Stromal cell of bone marrow (primary cell): ENCODE data around the gene RPL7L1.
A peak's percentile ranks its signal among the peaks of the same experiment; 100 is the strongest.
"Not testable (repeated sequence)": the region's sequence is repeated elsewhere in the genome, so short reads cannot be mapped to it uniquely, and the experiment has no call there.

ENCODE experiments used
- DNase-seq: peaks from one replicate; pipeline ENCODE4 v3.0.0-alpha.2; 2012; ENCODE audit warnings: low read depth

RPL7L1 gene

DNA sequence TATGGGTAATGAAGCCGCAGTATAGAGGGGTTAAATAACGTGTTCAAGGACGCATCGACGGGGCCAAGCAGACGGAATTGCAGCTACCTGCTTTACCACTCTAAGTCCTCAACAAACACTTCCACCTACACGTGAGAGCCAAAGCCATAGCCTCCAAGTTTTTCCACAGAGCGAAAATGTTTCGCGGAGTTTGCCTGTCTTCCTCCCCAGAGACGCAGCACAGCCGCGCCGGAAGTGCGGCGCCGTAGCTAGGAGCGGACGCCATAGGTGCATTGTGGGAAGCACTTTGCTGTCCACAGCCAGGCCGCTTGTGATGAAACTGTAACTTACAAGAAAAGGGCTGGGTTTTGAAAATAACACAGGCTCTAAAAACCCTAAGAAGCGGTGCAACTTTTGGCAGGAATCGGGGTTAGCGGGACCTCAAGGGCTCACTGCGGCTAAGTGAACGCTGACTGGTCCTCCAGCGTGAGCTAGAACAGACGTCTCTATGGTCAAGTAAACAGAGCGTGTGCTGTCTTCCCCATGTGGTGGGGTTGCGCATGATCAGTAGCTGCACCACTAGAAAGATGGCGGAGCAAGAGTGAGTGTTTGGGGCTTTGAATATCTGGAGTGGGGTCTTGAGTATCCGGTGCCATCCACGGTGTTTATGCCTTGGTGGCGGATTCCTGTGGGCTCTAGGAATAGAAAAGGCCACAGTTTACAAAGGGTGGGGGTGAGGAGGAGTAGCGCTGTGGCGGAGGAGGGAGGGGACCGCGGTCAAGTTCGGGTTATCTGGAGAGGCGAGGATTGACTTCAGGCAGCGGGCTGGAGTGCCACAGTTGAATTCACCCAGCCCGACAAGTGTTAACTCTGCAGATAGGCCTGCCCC, at the start of gene RPL7L1:
TSS of gene RPL7L1 (plus strand) at position 245 of the 868 bp plus-strand sequence. CDS start at position 540, 295 bp downstream.
- peak; percentile 84 for DNase-seq

DNA sequence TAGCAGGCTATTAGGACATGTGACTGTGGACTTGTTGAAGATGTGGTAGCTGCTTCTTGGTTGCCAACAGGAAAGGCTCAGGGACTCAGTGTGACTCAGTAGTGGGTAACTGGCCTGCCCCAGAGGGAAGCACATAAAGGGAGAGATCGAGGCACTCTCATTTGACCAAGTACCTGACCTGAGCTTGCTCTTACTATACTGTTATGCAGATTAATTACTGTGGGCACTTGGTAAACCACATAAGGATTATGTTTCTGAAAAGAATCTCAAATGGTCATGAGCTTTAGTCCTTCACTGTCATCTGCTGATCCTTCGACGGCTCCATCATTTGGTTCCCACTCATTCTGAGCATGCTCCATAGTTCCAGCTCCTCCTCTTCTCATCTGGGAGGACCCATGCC, 48.2 kb upstream of the RPL7L1 start:
- DNase-seq, result no peak

DNA sequence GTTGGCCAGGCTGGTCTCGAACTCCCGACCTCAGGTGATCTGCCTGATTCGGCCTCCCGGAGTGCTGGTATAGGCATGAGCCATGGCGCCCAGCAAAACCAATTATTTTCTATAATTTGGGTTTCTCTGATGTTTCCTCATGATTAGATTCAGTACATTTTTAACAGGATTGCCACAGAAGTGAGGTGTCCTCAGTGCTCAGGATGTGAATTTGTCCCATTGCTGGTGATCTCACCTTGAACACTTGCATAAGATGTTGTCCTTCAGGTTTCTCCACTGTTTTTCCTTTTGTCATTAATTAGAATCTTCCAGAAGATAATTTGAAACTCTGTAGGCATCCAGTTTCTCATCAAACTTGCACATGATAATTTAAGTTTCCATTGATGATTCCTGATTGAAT, 45.4 kb upstream of the RPL7L1 start:
- no peak for DNase-seq

DNA sequence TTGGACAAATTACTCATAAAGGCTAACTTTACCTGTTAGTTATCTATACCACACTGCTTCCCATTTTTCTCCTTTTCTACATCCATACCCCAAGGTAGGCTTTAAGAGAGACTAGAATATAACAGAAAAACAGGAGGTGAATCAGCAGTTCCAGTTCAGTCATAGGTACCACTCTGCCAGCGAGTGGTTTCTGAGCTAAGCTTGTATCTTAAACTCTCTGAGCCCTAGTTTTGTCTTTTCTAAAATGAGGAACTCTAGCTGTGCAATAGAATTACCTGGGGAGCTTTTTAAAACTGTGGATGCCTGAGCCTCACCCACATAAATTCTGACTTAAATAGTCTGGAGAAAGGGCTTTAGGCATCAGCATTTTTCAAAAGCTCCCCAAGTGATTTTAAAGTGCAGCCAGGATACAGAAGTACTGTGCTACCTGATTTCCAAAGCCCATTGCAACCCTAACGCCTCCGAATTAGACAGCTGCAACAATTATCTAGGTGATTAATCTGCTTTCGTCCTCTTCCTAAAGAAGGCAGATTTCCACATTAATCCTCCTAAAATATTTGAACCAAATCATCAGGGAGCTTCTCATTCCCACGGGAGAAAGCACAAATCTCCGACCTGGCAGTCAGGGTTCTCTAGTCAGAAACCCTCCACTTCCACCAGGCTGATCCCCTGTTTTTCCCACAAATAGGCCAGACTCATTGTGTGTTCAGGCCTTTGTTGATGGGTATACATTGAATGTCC, 37.4 kb upstream of the RPL7L1 start:
- DNase-seq, result no peak

GRCh38 chr6:42845327-42845694, 34.1 kb upstream of the RPL7L1 start:
- DNase-seq, result no peak

DNA sequence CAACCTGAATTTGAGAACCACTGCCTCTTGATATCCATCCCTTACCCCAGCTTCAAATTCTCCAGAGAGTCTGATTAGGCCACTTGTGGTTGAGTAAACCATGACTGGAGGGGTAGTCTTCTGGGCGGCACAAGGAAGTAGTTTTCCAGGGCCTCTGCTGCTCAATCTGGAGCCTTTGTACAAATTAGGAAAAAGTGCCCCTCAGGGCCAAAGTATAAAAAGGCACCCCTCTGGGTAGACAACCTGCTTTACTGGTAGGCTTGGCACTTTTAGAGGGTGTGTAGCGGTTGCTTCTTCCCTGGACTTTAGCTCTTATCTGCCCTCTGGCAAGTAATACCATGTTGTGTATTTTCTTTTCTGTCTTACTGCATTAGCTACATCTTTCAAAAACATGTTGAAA, 32.9 kb upstream of the RPL7L1 start:
- no peak for DNase-seq

DNA sequence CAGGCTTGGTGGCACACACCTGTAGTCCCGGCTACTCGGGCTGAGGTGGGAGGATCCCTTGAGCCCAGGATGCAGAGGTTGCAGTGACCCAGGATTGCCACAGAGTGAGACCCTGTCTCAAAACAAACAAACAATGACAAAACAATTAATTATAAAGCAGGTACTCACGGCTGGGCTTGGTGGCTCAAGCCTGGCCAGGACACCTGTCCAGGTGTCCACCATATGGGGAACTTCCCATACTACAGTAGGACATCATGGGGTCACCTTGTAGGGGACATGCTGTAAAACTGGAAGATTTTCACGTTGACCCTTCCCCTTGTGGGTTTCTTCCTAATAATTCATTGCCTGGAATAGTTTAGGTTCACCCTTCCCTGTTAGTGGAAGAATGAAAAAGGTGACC, 30.7 kb upstream of the RPL7L1 start:
- DNase-seq, result no peak

DNA sequence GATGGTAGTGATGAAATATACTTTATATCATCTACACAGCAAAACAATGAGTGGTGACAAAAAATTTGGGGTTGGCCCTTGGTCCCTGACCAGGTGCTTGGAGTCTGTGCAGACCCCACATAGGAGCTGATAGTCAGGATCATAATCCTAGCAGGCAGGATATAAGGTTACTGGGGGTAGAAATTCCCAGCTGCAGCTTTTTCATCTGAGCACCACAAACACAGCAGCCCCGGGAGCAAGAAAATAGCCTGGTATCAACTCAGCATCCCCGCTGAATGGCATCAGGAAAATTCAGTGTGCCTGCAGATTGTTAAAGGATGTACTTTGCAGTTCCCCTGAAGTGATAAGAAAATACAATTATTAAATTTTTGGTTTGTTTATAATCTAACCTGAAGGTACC, 27.8 kb upstream of the RPL7L1 start:
- DNase-seq, result no peak

GRCh38 chr6:42860036-42860435, 19.4 kb upstream of the RPL7L1 start:
- no peak for DNase-seq

DNA sequence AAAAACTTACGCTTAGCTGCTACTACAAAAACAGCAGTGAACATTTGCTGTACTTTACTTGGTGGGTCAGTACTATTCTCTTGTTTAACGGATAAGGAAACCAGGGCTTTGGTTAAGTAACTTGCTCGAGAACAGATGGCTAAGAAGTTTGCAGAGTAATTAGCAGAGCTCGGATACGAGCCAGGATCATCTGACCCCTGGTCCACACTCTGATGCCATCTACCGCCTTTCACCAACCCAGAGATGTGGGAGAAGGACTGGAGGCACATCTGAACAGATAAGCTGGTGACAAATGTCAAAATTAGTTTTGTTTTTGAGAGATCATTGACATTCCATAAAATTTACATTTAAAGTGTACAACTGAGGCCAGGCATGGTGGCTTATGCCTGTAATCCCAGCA, 18.9 kb upstream of the RPL7L1 start:
- DNase-seq, result no peak

DNA sequence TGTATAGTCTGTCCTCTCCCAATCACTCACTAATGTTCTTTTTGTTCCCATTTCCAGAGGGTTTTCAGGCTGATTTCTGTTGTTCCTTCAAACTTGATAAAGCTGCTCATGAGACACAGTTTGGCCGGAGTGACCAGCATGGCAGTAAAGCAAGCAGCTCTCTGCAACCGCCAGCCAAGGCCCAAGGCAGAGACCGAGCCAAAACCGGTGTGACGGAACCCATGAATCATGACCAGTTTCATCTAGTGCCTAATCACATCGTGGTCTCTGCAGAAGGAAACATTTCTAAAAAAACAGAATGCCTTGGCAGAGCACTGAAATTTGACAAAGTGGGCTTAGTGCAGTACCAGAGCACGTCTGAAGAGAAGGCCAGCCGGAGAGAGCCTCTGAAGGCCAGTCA, 14.8 kb upstream of the RPL7L1 start:
- no peak for DNase-seq

GRCh38 chr6:42870145-42870936, 9.1 kb upstream of the RPL7L1 start:
- DNase-seq, result no peak

DNA sequence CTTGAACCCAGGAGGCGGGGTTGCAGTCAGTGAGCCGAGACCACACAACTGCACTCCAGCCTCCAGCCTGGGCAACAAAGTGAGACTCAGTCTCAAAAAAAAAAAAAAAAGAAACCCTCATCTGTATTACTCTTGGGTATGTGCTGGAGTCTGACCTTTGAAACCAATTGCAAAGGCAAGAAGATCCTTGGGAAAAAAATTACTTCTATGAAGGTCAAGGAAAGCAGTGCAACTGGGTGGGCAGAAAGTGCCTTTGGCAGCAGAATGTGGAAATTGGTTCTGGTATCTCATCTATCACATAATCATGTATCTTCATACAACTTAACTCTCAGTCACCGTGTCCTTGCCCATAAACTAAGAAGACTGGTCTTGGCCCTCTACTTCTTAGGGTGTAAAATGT, 7.7 kb upstream of the RPL7L1 start:
- DNase-seq, result no peak

DNA sequence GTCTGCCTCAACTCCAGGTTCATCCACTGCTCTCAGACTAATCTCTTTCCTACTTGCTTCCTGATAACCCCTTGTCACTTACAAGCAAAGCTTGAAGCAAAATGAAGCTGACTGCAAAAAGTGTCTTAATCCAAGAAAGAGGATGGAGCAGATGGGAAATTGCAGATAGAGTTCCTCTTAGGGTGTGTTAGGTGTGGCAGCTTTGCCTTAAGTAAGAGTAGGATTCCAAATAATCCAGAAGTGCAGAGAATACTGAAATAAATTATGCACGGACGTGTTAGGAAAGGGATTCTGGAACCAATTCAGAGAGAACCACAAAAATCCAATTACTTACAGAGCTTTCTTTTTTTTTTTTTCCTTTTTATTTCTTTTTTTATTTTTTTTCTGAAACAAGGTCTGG, 6.1 kb upstream of the RPL7L1 start:
- no peak for DNase-seq

DNA sequence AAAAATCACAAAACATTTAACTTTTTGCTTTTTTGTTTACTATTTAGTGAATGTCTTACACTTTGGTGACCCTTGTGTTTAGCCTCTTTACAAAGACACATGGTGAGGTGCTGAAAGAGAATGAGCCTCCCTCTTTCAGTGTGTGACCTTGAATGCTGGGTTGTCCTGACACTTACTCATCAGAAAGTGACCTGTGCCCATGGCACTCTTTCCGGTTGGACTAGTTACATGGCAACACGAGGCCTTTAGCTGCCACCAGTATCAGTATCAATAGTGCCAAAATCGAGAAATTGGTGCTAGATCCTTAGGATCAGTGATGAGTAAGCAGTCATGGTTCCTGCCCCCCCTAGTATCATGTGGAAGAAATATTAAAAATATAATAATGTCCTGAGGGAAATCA, 1.7 kb upstream of the RPL7L1 start:
- DNase-seq, result no peak

GRCh38 chr6:42880240-42880817, 913 bp downstream of the RPL7L1 start:
- DNase-seq, result not testable (repeated sequence)

DNA sequence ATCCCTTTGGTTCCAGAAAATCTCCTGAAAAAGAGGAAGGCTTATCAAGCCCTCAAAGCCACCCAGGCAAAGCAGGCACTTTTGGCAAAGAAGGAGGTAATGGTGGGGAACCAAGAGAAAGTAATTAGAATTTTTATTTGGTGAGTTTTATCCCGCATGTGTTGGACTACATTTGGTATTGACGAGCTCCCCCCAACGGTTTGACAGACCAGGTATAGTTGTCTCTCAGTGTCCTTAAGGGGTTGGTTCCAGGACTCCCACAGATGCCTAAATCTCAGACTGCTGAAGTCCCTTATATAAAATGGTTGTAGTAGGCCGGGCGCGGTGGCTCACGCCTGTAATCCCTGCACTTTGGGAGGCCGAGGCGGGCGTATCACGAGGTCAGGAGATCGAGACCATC, 1.5 kb downstream of the RPL7L1 start:
- DNase-seq, result not testable (repeated sequence)

DNA sequence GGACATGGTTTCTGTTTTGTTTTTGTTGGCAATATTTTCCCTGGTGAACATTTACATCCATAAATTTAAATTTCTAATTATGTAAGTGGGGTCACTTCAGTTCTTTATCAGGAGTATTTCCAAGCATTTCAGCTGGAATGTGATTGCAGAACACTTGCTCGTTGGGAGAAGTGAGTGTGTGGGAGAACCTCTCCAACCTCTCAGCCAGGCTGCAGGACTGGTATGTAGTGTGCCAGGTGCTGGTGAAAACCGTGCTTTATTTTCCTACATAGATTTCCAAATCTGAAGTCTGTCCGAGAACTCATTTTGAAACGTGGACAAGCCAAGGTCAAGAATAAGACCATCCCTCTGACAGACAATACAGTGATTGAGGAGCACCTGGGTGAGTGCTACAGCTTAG, 6.3 kb downstream of the RPL7L1 start:
- no peak for DNase-seq

- DNase-seq, result not testable (repeated sequence)
Measured at GRCh38 chr6:42888201-42888600, 8.8 kb downstream of the RPL7L1 start.

GRCh38 chr6:42889815-42890214, 10.4 kb downstream of the RPL7L1 start:
- no peak for DNase-seq

GRCh38 chr6:42890311-42891198, 11.1 kb downstream of the RPL7L1 start:
- peak; percentile 97 for DNase-seq
